ENCODE measurements around the gene ATL2.

DNA sequence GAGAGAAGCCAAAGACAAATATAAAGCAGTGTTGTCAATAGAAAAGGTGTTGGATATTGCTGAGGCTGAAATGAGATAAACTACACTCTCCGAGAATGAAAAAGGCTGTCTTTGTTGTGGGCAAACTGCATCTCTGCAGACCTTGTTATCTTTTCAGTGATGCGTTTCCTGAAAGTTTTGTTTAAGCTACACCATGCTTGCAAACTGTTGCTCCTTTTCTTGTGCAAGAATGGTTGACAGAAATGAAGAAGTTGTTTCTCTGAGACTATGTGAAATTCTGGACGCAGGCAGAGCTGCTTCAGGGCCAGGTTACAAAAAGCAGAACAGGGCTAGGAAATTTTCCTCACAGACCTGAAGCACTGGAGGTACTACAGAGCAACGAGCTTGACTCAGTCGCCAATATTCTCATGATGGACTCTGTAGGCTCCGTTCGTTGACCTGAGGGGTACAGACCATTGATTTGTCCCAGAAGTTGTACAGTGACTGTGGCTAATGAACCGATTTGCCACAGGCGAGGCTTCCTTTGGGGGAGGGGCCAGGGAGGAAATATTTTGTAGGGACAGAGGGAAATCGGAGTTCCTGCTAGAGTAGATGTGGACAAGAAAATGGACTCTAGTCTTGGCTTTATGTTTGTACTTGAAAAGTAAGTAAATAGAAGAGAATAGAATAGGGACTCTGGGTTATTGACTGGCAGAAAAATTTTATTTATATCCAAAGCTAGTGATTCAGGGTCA is 3.5 kb upstream of the ATL2 start:
- TF ChIP-seq, protein P1, sequence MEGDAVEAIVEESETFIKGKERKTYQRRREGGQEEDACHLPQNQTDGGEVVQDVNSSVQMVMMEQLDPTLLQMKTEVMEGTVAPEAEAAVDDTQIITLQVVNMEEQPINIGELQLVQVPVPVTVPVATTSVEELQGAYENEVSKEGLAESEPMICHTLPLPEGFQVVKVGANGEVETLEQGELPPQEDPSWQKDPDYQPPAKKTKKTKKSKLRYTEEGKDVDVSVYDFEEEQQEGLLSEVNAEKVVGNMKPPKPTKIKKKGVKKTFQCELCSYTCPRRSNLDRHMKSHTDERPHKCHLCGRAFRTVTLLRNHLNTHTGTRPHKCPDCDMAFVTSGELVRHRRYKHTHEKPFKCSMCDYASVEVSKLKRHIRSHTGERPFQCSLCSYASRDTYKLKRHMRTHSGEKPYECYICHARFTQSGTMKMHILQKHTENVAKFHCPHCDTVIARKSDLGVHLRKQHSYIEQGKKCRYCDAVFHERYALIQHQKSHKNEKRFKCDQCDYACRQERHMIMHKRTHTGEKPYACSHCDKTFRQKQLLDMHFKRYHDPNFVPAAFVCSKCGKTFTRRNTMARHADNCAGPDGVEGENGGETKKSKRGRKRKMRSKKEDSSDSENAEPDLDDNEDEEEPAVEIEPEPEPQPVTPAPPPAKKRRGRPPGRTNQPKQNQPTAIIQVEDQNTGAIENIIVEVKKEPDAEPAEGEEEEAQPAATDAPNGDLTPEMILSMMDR (IDR thresholded peaks at IDR 0.05; ENCODE audit: low read length), result no peak
- no peak for TF ChIP-seq EZH2 (IDR thresholded peaks at IDR 0.05; ENCODE audit: borderline replicate concordance, low read length)
